PC-3 (cell line): Measurements from ENCODE around the gene OTUB1. TPM values are rescaled to one million over a fixed set of nuclear protein-coding genes. Genes with fewer than 3 reads are reported as not detected.

ENCODE experiments used
- ATAC-seq: fragments of 200-7000 bp; cut with Tn5 transposase; 2 replicates; pipeline ENCODE4 v1.9.1; 2020; ENCODE audit warnings: mild to moderate bottlenecking, moderate library complexity
- BruUV-seq: library from RNA; stranded (reverse); fragments of 400-500 nt; replicated peaks from 2 replicates; lab custom pipeline; 2021; lab: Mats Ljungman, UMichigan
- CTCF ChIA-PET: fragments of 300-600 bp; sonication (Branson Sonifier 250); formaldehyde crosslinking; loops from one replicate; lab custom pipeline; 2022; ENCODE audit warnings: antibody characterized with exemption; lab: Charles Lee
- POLR2A ChIA-PET: fragments of 300-600 bp; sonication (Branson Sonifier 250); formaldehyde crosslinking; loops from one replicate; lab custom pipeline; 2022; ENCODE audit warnings: antibody characterized with exemption; ENCODE audit not compliant: unreplicated experiment; lab: Charles Lee
- DNase-seq: peaks from one replicate; pipeline ENCODE4 v3.0.0-alpha.2; 2015
- H2AFZ ChIP-seq: fragments of 300-600 bp; sonication (generic); 2 replicates; pipeline ENCODE4 v1.6.0; 2016; ENCODE audit warnings: antibody characterized with exemption, low read length
- H3F3A ChIP-seq: fragments of 300-600 bp; sonication (generic); one replicate; pipeline ENCODE4 v1.6.0; 2017; ENCODE audit warnings: antibody characterized with exemption, low read length, control low read depth, mild to moderate bottlenecking; ENCODE audit not compliant: unreplicated experiment
- H3K27ac ChIP-seq: fragments of 300-600 bp; sonication (generic); 2 replicates; pipeline ENCODE4 v1.5.1; 2016; ENCODE audit warnings: mild to moderate bottlenecking, low read length
- H3K27me3 ChIP-seq: fragments of 300-600 bp; sonication (generic); 2 replicates; pipeline ENCODE4 v1.6.1; 2016; ENCODE audit warnings: low read length, mixed read lengths
- H3K36me3 ChIP-seq: fragments of 300-600 bp; sonication (generic); 2 replicates; pipeline ENCODE4 v1.6.1; 2016; ENCODE audit warnings: low read depth, mixed run types, low read length, mixed read lengths
- H3K4me1 ChIP-seq: fragments of 300-600 bp; sonication (generic); 2 replicates; pipeline ENCODE4 v1.5.1; 2016; ENCODE audit warnings: low read length; ENCODE audit not compliant: insufficient read depth
- H3K4me2 ChIP-seq: fragments of 300-600 bp; sonication (generic); 2 replicates; pipeline ENCODE4 v1.6.0; 2016; ENCODE audit warnings: low read length
- H3K4me3 ChIP-seq: fragments of 300-600 bp; sonication (generic); 2 replicates; pipeline ENCODE4 v1.5.1; 2016; ENCODE audit warnings: mild to moderate bottlenecking, low read length, mixed read lengths
- H3K79me2 ChIP-seq: fragments of 300-600 bp; sonication (generic); 2 replicates; pipeline ENCODE4 v1.6.1; 2017; ENCODE audit warnings: low read length, mixed read lengths
- H3K9ac ChIP-seq: fragments of 300-600 bp; sonication (generic); 2 replicates; pipeline ENCODE4 v1.6.0; 2016; ENCODE audit warnings: mild to moderate bottlenecking, low read length
- H3K9me2 ChIP-seq: fragments of 300-600 bp; sonication (generic); replicated peaks from 2 replicates; pipeline ENCODE4 v1.6.1; 2016; ENCODE audit warnings: mixed run types, low read length, mixed read lengths
- H3K9me3 ChIP-seq: fragments of 300-600 bp; sonication (generic); 2 replicates; pipeline ENCODE4 v1.6.1; 2016; ENCODE audit warnings: low read length, mixed read lengths
- H4K20me1 ChIP-seq: fragments of 300-600 bp; sonication (generic); 2 replicates; pipeline ENCODE4 v1.6.1; 2016; ENCODE audit warnings: low read length, mixed read lengths
- CTCF ChIP-seq: fragments of 300-600 bp; sonication (generic); conservative IDR thresholded peaks from 2 replicates; pipeline ENCODE4 v1.5.1; 2017; ENCODE audit warnings: antibody characterized with exemption, low read depth, mild to moderate bottlenecking, low read length
- EZH2 ChIP-seq: fragments of 300-600 bp; sonication (generic); IDR thresholded peaks from one replicate; pipeline ENCODE4 v1.6.1; 2017; ENCODE audit warnings: antibody characterized with exemption, mild to moderate bottlenecking, low read length; ENCODE audit not compliant: unreplicated experiment
- EZH2phosphoT487 ChIP-seq: fragments of 300-600 bp; sonication (generic); IDR thresholded peaks from 2 replicates; pipeline ENCODE4 v1.6.1; 2018; ENCODE audit warnings: mild to moderate bottlenecking, antibody characterized with exemption, low read length, borderline replicate concordance
- intact Hi-C: fragments of 100-400 bp; cut with micrococcal nuclease; formaldehyde crosslinking; loops from 2 replicates; pipeline ENCODE4 v1.9.0; 2023
- total RNA-seq: library from RNA; depleted of rRNA; stranded (reverse); fragments of >200 nt; gene quantifications from 2 replicates; pipeline ENCODE4 v1.2.3, GENCODE V29; 2014

OTUB1 gene
- total RNA-seq, 1 experiment from 2014 or later = 129 TPM

- peaks cover 45% of the 10 kb centered on the region for H3K79me2 ChIP-seq
- TF ChIP-seq EZH2phosphoT487 = no peak
- peak; percentile 89 for TF ChIP-seq CTCF
- TF ChIP-seq EZH2 = no peak
- H3K4me3 ChIP-seq = no peak overlapping the region
- no peak overlapping the region for H3K27ac ChIP-seq
- intact Hi-C loops = loop anchor here (2.0 to 5.0 kb wide), 2 partner anchors 109 to 178 kb away; partner anchors contain the start of gene ZFTA
- no peak overlapping the region for H3K9ac ChIP-seq
- no peaks in the 10 kb centered on the region for H3K9me3 ChIP-seq
- peaks cover 5% of the 10 kb centered on the region; the same call in 1 of the 2 replicates for H4K20me1 ChIP-seq
- peaks cover 18% of the 10 kb centered on the region for H3K36me3 ChIP-seq
- H3F3A ChIP-seq = no peaks in the 10 kb centered on the region
- DNase-seq = peak; percentile 87
- no TSS peak for BruUV-seq
- H2AFZ ChIP-seq = no peak overlapping the region
- H3K4me2 ChIP-seq = no peak overlapping the region
- ChIA-PET CTCF (interaction anchor here (0.5 to 1.3 kb wide), 13 partner anchors 8 to 372 kb away, joined by 3 to 28 read pairs (median 5); partner anchors contain the start of genes MARK2, PRDX5, RCOR2 and TRMT112), POLR2A (no interaction called here)
- no peaks in the 10 kb centered on the region for H3K9me2 ChIP-seq
- no peaks in the 10 kb centered on the region for H3K27me3 ChIP-seq
- peak; percentile 99 for ATAC-seq
- no peaks in the 10 kb centered on the region for H3K4me1 ChIP-seq
Measured at GRCh38 chr11:63945477-63946163, 40.6 kb upstream of the OTUB1 start.

GRCh38 chr11:63951779-63952536, 34.3 kb upstream of the OTUB1 start:
- H3K27me3 ChIP-seq = no peaks in the 10 kb centered on the region
- POLR2A ChIA-PET = no interaction called here
- TF ChIP-seq EZH2 (no peak), EZH2phosphoT487 (no peak), CTCF (no peak)
- DNase-seq (no peak), ATAC-seq (no peak)
- intact Hi-C loops = no loop called here
- H4K20me1 ChIP-seq = no peaks in the 10 kb centered on the region
- no TSS peak for BruUV-seq
- H3K4me1 ChIP-seq = no peaks in the 10 kb centered on the region
- no peak overlapping the region for H3K27ac ChIP-seq
- H3K4me2 ChIP-seq = no peak overlapping the region
- no peak overlapping the region for H2AFZ ChIP-seq
- peaks cover 36% of the 10 kb centered on the region for H3K36me3 ChIP-seq
- H3K9ac ChIP-seq = no peak overlapping the region
- no peaks in the 10 kb centered on the region for H3K9me3 ChIP-seq
- CTCF ChIA-PET = no interaction called here
- H3K4me3 ChIP-seq = no peak overlapping the region
- no peaks in the 10 kb centered on the region for H3F3A ChIP-seq
- H3K9me2 ChIP-seq = no peaks in the 10 kb centered on the region
- H3K79me2 ChIP-seq = no peaks in the 10 kb centered on the region
